Fibroblast of villous mesenchyme (primary cell): ENCODE data around the gene TTC34. TPM values are rescaled to one million over a fixed set of nuclear protein-coding genes. Genes with fewer than 3 reads are reported as not detected.

Experiments used
- DNase-seq: peaks from one replicate; pipeline ENCODE4 v3.0.0-alpha.2; 2010; ENCODE audit warnings: low read depth
- H3K4me3 ChIP-seq: 2 replicates; pipeline ENCODE4 v1.5.1; 2011; ENCODE audit warnings: low read depth, mild to moderate bottlenecking, low read length
- CTCF ChIP-seq: IDR thresholded peaks from 2 replicates; pipeline ENCODE4 v1.5.1; 2012; ENCODE audit warnings: low read depth, mild to moderate bottlenecking, low read length; ENCODE audit not compliant: insufficient read depth
- total RNA-seq: library from RNA; depleted of rRNA; stranded (reverse); fragments of >200 nt; gene quantifications from 2 replicates; pipeline ENCODE4 v1.2.3, GENCODE V29; 2012

TTC34 gene
- total RNA-seq, 1 donor, result 0.43 TPM

- no peak overlapping the region for H3K4me3 ChIP-seq
- TF ChIP-seq CTCF, result no peak
- DNase-seq, result no peak
Observed at GRCh38 chr1:2633936-2634491, 167.5 kb downstream of the TTC34 start.

- no peak for TF ChIP-seq CTCF
- H3K4me3 ChIP-seq, result no peak overlapping the region
- no peak for DNase-seq
Observed at GRCh38 chr1:2633366-2633935, 168.0 kb downstream of the TTC34 start.

- no peak for DNase-seq
Observed at GRCh38 chr1:2632561-2633361, 168.7 kb downstream of the TTC34 start, which contains the start of gene MMEL1. Gene MMEL1 (minus strand): TSS chr1:2633016. CDS start chr1:2629484, 3,532 bp downstream.

GRCh38 chr1:2632051-2632430 is 169.5 kb downstream of the TTC34 start:
- H3K4me3 ChIP-seq, result no peak overlapping the region
- no peak for TF ChIP-seq CTCF
- DNase-seq, result no peak

More at GRCh38 chr1:2632561-2633361, 168.7 kb downstream of the TTC34 start, which contains the start of gene MMEL1:
- H3K4me3 ChIP-seq, result no peak within 1 kb of the TSS
- TF ChIP-seq CTCF, result no peak

GRCh38 chr1:2631136-2632050 is 170.1 kb downstream of the TTC34 start:
- no peak for TF ChIP-seq CTCF
- no peak overlapping the region for H3K4me3 ChIP-seq
- no peak for DNase-seq

GRCh38 chr1:2630498-2631135 is 170.9 kb downstream of the TTC34 start:
- no peak for TF ChIP-seq CTCF
- H3K4me3 ChIP-seq, result no peak overlapping the region
- no peak for DNase-seq
